Adipocyte (in vitro differentiated cells): ENCODE measurements around the gene PDGFC.

Experiments
- DNase-seq: peaks from one replicate; pipeline ENCODE4 v3.0.0-alpha.2; 2015; ENCODE audit warnings: low read depth
- H3K27me3 ChIP-seq: replicated peaks from 2 replicates; pipeline ENCODE4 v1.7.0; 2013; ENCODE audit warnings: mild to moderate bottlenecking, low read length, moderate library complexity; ENCODE audit not compliant: control insufficient read depth, insufficient read depth
- H3K36me3 ChIP-seq: 2 replicates; pipeline ENCODE4 v1.7.0; 2013; ENCODE audit warnings: low read length, mild to moderate bottlenecking, moderate library complexity; ENCODE audit not compliant: control insufficient read depth, insufficient read depth, severe bottlenecking
- H3K4me1 ChIP-seq: 2 replicates; pipeline ENCODE4 v1.7.0; 2013; ENCODE audit warnings: mild to moderate bottlenecking, low read length, moderate library complexity; ENCODE audit not compliant: control insufficient read depth, insufficient read depth
- H3K4me3 ChIP-seq: 2 replicates; pipeline ENCODE4 v1.7.0; 2013; ENCODE audit warnings: mild to moderate bottlenecking, low read length, moderate library complexity
- H3K9ac ChIP-seq: 2 replicates; pipeline ENCODE4 v1.7.0; 2013; ENCODE audit warnings: mild to moderate bottlenecking, low read length, moderate library complexity
- H3K9me3 ChIP-seq: 2 replicates; pipeline ENCODE4 v1.7.0; 2013; ENCODE audit warnings: mild to moderate bottlenecking, low read length, moderate library complexity; ENCODE audit not compliant: control insufficient read depth

Gene PDGFC

GRCh38 chr4:156971676-156972378, at the start of gene PDGFC:
Gene PDGFC, minus strand, starts transcription at chr4:156971799. Its CDS starts 896 bp downstream, at chr4:156970903.
- H3K4me3 ChIP-seq = peak within 1 kb of the TSS; percentile 86
- H3K9me3 ChIP-seq = no peaks in the 10 kb centered on the region
- H3K36me3 ChIP-seq = no peaks in the 10 kb centered on the region
- peak within 1 kb of the TSS; percentile 88 for H3K9ac ChIP-seq
- no peaks in the 10 kb centered on the region for H3K27me3 ChIP-seq
- H3K4me1 ChIP-seq = peaks cover 48% of the 10 kb centered on the region
- peak; percentile 76 for DNase-seq

GRCh38 chr4:157020882-157021281, 49.3 kb upstream of the PDGFC start:
- Histone ChIP-seq H3K9me3 (no peaks in the 10 kb centered on the region), H3K36me3 (no peaks in the 10 kb centered on the region), H3K4me1 (no peaks in the 10 kb centered on the region), H3K9ac (no peak overlapping the region), H3K27me3 (no peaks in the 10 kb centered on the region), H3K4me3 (no peak overlapping the region)
- no peak for DNase-seq

- DNase-seq = no peak
- Histone ChIP-seq H3K27me3 (no peaks in the 10 kb centered on the region), H3K4me3 (no peak overlapping the region), H3K9ac (no peak overlapping the region), H3K4me1 (peaks cover 14% of the 10 kb centered on the region), H3K9me3 (no peaks in the 10 kb centered on the region), H3K36me3 (no peaks in the 10 kb centered on the region)
These were observed 47.4 kb upstream of the PDGFC start for GRCh38 chr4:157018920-157019490.

- Histone ChIP-seq H3K4me3 (no peak overlapping the region), H3K9me3 (no peaks in the 10 kb centered on the region), H3K27me3 (no peaks in the 10 kb centered on the region), H3K9ac (no peak overlapping the region), H3K4me1 (peaks cover 20% of the 10 kb centered on the region), H3K36me3 (no peaks in the 10 kb centered on the region)
- peak; percentile 79 for DNase-seq
These were observed 43.3 kb upstream of the PDGFC start for GRCh38 chr4:157014621-157015591.

GRCh38 chr4:157013656-157014055, 42.1 kb upstream of the PDGFC start:
- peak; percentile 54 for DNase-seq
- Histone ChIP-seq H3K4me3 (no peak overlapping the region), H3K27me3 (no peaks in the 10 kb centered on the region), H3K9ac (no peak overlapping the region), H3K9me3 (no peaks in the 10 kb centered on the region), H3K36me3 (no peaks in the 10 kb centered on the region), H3K4me1 (peaks cover 20% of the 10 kb centered on the region)

GRCh38 chr4:157012781-157013180, 41.2 kb upstream of the PDGFC start:
- no peak overlapping the region for H3K4me3 ChIP-seq
- peak; percentile 63 for DNase-seq

GRCh38 chr4:157012296-157012695, 40.7 kb upstream of the PDGFC start:
- no peak overlapping the region for H3K4me3 ChIP-seq
- no peaks in the 10 kb centered on the region for H3K36me3 ChIP-seq
- no peaks in the 10 kb centered on the region for H3K9me3 ChIP-seq
- no peak for DNase-seq
- peaks cover 20% of the 10 kb centered on the region for H3K4me1 ChIP-seq
- no peak overlapping the region for H3K9ac ChIP-seq
- H3K27me3 ChIP-seq = no peaks in the 10 kb centered on the region

More at GRCh38 chr4:157012781-157013180, 41.2 kb upstream of the PDGFC start:
- no peaks in the 10 kb centered on the region for H3K27me3 ChIP-seq
- no peak overlapping the region for H3K9ac ChIP-seq
- H3K4me1 ChIP-seq = peaks cover 20% of the 10 kb centered on the region
- H3K36me3 ChIP-seq = no peaks in the 10 kb centered on the region
- H3K9me3 ChIP-seq = no peaks in the 10 kb centered on the region

- no peaks in the 10 kb centered on the region for H3K36me3 ChIP-seq
- no peaks in the 10 kb centered on the region for H3K27me3 ChIP-seq
- no peak for DNase-seq
- peaks cover 20% of the 10 kb centered on the region for H3K4me1 ChIP-seq
- no peak overlapping the region for H3K4me3 ChIP-seq
- H3K9me3 ChIP-seq = no peaks in the 10 kb centered on the region
- H3K9ac ChIP-seq = no peak overlapping the region
These were observed 39.0 kb upstream of the PDGFC start for GRCh38 chr4:157010630-157011029.

GRCh38 chr4:157005831-157006230, 34.2 kb upstream of the PDGFC start:
- H3K9ac ChIP-seq = peak overlapping the region; percentile 37
- no peak overlapping the region for H3K4me3 ChIP-seq
- no peaks in the 10 kb centered on the region for H3K9me3 ChIP-seq
- H3K4me1 ChIP-seq = peaks cover 28% of the 10 kb centered on the region
- H3K27me3 ChIP-seq = no peaks in the 10 kb centered on the region
- no peaks in the 10 kb centered on the region for H3K36me3 ChIP-seq
- DNase-seq = no peak

- no peaks in the 10 kb centered on the region for H3K36me3 ChIP-seq
- no peaks in the 10 kb centered on the region for H3K9me3 ChIP-seq
- peaks cover 28% of the 10 kb centered on the region for H3K4me1 ChIP-seq
- H3K4me3 ChIP-seq = peak overlapping the region; percentile 23
- no peak for DNase-seq
- peak overlapping the region; percentile 48 for H3K9ac ChIP-seq
- H3K27me3 ChIP-seq = no peaks in the 10 kb centered on the region
These were observed 33.6 kb upstream of the PDGFC start for GRCh38 chr4:157005193-157005592.
